PC-9 (cell line): Measurements from ENCODE around the gene MYLK. TPM values are rescaled to one million over a fixed set of nuclear protein-coding genes. Genes with fewer than 3 reads are reported as not detected.

Experiments used
- BruUV-seq: library from RNA; stranded (reverse); fragments of 400-500 nt; replicated peaks from 2 replicates; lab custom pipeline; 2021; lab: Mats Ljungman, UMichigan
- CTCF ChIA-PET: fragments of 300-600 bp; sonication (Branson Sonifier 250); formaldehyde crosslinking; loops from one replicate; lab custom pipeline; 2022; ENCODE audit warnings: antibody characterized with exemption; lab: Charles Lee
- POLR2A ChIA-PET: fragments of 300-600 bp; sonication (Branson Sonifier 250); formaldehyde crosslinking; loops from one replicate; lab custom pipeline; 2022; ENCODE audit warnings: antibody characterized with exemption; ENCODE audit not compliant: unreplicated experiment; lab: Charles Lee
- DNase-seq, 2 experiments: peaks; one replicate each; pipeline versions ENCODE4 v3.0.0 to v3.0.0-alpha.2; 2015 to 2022; ENCODE audit warnings: mixed read lengths in 1 of 2
- H2AFZ ChIP-seq: fragments of 200-600 bp; sonication (generic); 2 replicates; pipeline ENCODE4 v1.8.1; 2017; ENCODE audit warnings: antibody characterized with exemption
- H3F3A ChIP-seq: fragments of 200-600 bp; sonication (generic); 2 replicates; pipeline ENCODE4 v1.8.1; 2017; ENCODE audit warnings: antibody characterized with exemption, mild to moderate bottlenecking, low read depth; ENCODE audit not compliant: insufficient read depth
- H3K27ac ChIP-seq: fragments of 200-600 bp; sonication (generic); 2 replicates; pipeline ENCODE4 v1.6.1; 2016; ENCODE audit warnings: mixed run types
- H3K27me3 ChIP-seq: fragments of 200-600 bp; sonication (generic); 2 replicates; pipeline ENCODE4 v1.6.1; 2016; ENCODE audit warnings: low read depth, mixed run types; ENCODE audit not compliant: insufficient read depth
- H3K36me3 ChIP-seq: fragments of 200-600 bp; sonication (generic); 2 replicates; pipeline ENCODE4 v1.6.1; 2016; ENCODE audit warnings: low read depth, mixed run types
- H3K4me1 ChIP-seq: fragments of 200-600 bp; sonication (generic); replicated peaks from 2 replicates; pipeline ENCODE4 v1.6.1; 2016; ENCODE audit warnings: mixed run types; ENCODE audit not compliant: insufficient read depth
- H3K4me2 ChIP-seq: fragments of 200-600 bp; sonication (generic); 2 replicates; pipeline ENCODE4 v1.6.1; 2017; ENCODE audit warnings: mixed run types
- H3K4me3 ChIP-seq: fragments of 200-600 bp; sonication (generic); 2 replicates; pipeline ENCODE4 v1.6.1; 2016; ENCODE audit warnings: mixed run types
- H3K79me2 ChIP-seq: fragments of 200-600 bp; sonication (generic); 2 replicates; pipeline ENCODE4 v1.6.1; 2017; ENCODE audit warnings: low read depth, mixed run types
- H3K9me2 ChIP-seq: fragments of 200-600 bp; sonication (generic); 2 replicates; pipeline ENCODE4 v1.8.1; 2017; ENCODE audit warnings: mild to moderate bottlenecking; ENCODE audit not compliant: insufficient read depth
- H3K9me3 ChIP-seq: fragments of 200-600 bp; sonication (generic); 2 replicates; pipeline ENCODE4 v1.8.1; 2016; ENCODE audit warnings: low read depth; ENCODE audit not compliant: insufficient read depth
- H4K20me1 ChIP-seq: fragments of 200-600 bp; sonication (generic); 2 replicates; pipeline ENCODE4 v1.8.1; 2017; ENCODE audit not compliant: insufficient read depth
- EZH2 ChIP-seq: fragments of 200-600 bp; sonication (generic); IDR thresholded peaks from 2 replicates; pipeline ENCODE4 v1.8.0; 2017; ENCODE audit warnings: antibody characterized with exemption, low read depth
- intact Hi-C: fragments of 100-400 bp; cut with micrococcal nuclease; formaldehyde crosslinking; loops from one replicate; pipeline ENCODE4 v1.10.0; 2022; ENCODE audit not compliant: unreplicated experiment
- total RNA-seq: library from RNA; stranded (reverse); gene quantifications from 2 replicates; pipeline ENCODE4 v1.2.3, GENCODE V29; 2021
- TF ChIP-seq, protein P1 (sequence below): fragments of 200-600 bp; sonication (generic); conservative IDR thresholded peaks from 2 replicates; pipeline ENCODE4 v1.6.1; 2017; ENCODE audit warnings: mixed run types, antibody characterized with exemption, mild to moderate bottlenecking, moderate library complexity

Gene MYLK
- total RNA-seq, 1 experiment from 2014 or later = 0.72 TPM

DNA sequence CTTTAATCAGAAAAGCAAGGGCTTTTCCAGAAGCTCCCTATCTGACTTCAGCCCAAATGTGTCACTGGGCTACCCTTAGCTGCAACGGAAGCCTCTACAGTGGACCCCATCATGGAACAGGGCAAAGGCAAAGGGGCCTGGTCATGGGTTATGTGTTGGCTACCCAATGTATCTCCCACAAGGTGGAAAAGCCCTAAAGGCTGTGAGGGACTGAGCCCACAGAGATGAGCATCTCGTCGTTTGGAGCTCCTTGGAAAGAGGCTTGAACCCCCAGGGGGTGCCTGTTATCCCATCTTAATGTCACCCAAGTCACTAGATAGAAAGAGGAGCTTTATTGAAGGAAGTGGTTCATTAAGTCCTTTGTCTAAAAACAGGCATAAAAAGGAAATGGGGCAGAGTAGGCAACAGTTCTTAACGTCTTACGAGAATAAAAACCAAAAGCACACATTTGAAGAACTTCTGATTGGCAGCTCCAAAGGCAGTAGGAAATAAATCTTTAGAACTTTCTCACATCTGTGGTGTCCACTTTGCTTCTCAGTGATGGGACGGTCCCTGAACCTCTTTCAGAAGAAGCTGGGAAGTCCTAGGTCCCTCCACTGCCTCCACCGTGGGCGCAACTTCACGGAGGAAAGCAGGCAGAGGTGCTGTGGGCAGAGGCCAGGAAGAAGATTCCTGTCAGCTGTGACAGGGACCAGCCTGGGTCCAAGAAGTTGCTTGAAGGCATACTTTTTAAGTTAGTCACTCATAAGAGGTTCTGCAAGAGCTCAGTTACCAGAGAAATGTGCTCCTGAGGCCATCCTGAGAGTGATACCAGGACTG, 93.7 kb downstream of the MYLK start:
- H3K4me1 ChIP-seq = peaks cover 24% of the 10 kb centered on the region
- CTCF ChIA-PET = no interaction called here
- DNase-seq = no peak
- H3K9me3 ChIP-seq = no peaks in the 10 kb centered on the region
- no peaks in the 10 kb centered on the region for H3K79me2 ChIP-seq
- H3K4me3 ChIP-seq = no peak overlapping the region
- no TSS peak for BruUV-seq
- H3K4me2 ChIP-seq = no peak overlapping the region
- no peaks in the 10 kb centered on the region for H3K36me3 ChIP-seq
- H3K27me3 ChIP-seq = no peaks in the 10 kb centered on the region
- no peaks in the 10 kb centered on the region for H3K9me2 ChIP-seq
- H2AFZ ChIP-seq = no peak overlapping the region
- H4K20me1 ChIP-seq = no peaks in the 10 kb centered on the region
- H3K27ac ChIP-seq = no peak overlapping the region
- no peak for TF ChIP-seq EZH2
- TF ChIP-seq, protein P1, sequence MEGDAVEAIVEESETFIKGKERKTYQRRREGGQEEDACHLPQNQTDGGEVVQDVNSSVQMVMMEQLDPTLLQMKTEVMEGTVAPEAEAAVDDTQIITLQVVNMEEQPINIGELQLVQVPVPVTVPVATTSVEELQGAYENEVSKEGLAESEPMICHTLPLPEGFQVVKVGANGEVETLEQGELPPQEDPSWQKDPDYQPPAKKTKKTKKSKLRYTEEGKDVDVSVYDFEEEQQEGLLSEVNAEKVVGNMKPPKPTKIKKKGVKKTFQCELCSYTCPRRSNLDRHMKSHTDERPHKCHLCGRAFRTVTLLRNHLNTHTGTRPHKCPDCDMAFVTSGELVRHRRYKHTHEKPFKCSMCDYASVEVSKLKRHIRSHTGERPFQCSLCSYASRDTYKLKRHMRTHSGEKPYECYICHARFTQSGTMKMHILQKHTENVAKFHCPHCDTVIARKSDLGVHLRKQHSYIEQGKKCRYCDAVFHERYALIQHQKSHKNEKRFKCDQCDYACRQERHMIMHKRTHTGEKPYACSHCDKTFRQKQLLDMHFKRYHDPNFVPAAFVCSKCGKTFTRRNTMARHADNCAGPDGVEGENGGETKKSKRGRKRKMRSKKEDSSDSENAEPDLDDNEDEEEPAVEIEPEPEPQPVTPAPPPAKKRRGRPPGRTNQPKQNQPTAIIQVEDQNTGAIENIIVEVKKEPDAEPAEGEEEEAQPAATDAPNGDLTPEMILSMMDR = no peak
- peaks cover 22% of the 10 kb centered on the region for H3F3A ChIP-seq
- intact Hi-C loops = loop anchor here (5.0 kb wide), 1 partner anchor 68 kb away; no protein-coding TSS in a partner anchor
- POLR2A ChIA-PET = no interaction called here

- intact Hi-C loops = loop anchor here (5.0 kb wide), 1 partner anchor 67 kb away; no protein-coding TSS in a partner anchor
- H3K79me2 ChIP-seq = no peaks in the 10 kb centered on the region
- no peaks in the 10 kb centered on the region for H4K20me1 ChIP-seq
- no peaks in the 10 kb centered on the region for H3K9me3 ChIP-seq
- no peaks in the 10 kb centered on the region for H3K9me2 ChIP-seq
- no peaks in the 10 kb centered on the region for H3K36me3 ChIP-seq
- H3K4me2 ChIP-seq = no peak overlapping the region
- ChIA-PET CTCF (no interaction called here), POLR2A (interaction anchor here (0.9 kb wide), 1 partner anchor 16 kb away, joined by 4 read pairs; no protein-coding TSS in a partner anchor)
- no peak overlapping the region for H3K27ac ChIP-seq
- H3F3A ChIP-seq = peaks cover 22% of the 10 kb centered on the region
- peaks cover 24% of the 10 kb centered on the region for H3K4me1 ChIP-seq
- H3K27me3 ChIP-seq = no peaks in the 10 kb centered on the region
- BruUV-seq = no TSS peak
- no peak for TF ChIP-seq EZH2
- TF ChIP-seq, protein P1 = no peak
- DNase-seq = peak; percentile 14 to 46
- H2AFZ ChIP-seq = no peak overlapping the region
- no peak overlapping the region for H3K4me3 ChIP-seq
Observed at GRCh38 chr3:123789760-123790159, 94.4 kb downstream of the MYLK start.

DNA sequence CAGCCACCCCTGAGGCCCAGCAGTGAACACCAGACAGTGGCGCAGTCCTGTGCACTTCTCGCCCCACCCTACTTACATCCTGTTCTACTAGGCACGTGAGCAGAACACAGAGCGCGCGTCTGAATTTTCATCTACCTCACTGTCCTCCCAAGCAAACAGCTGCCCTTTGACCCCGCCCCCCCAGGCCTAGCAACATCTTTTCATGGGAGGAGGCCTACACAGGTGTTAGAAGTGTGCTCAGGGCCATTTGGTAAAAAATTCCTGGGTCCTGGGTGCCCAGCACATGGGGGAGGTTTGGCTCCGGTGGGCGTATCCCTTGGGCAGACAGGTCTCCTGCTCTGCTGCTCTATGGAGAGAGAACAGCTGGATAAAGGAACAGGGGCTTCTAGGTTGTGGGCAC, 95.0 kb downstream of the MYLK start:
- POLR2A ChIA-PET = interaction anchor here (0.6 to 0.9 kb wide), 2 partner anchors 15 to 973 kb away, joined by 3 to 4 read pairs; no protein-coding TSS in a partner anchor

More for the DNA sequence above, 95.0 kb downstream of the MYLK start:
- H3K4me3 ChIP-seq = no peak overlapping the region
- H3K79me2 ChIP-seq = no peaks in the 10 kb centered on the region
- CTCF ChIA-PET = interaction anchor here (0.6 to 0.7 kb wide), 2 partner anchors 39 to 133 kb away, joined by 7 to 9 read pairs; no protein-coding TSS in a partner anchor
- H4K20me1 ChIP-seq = no peaks in the 10 kb centered on the region
- TF ChIP-seq, protein P1 = no peak
- no peak for TF ChIP-seq EZH2
- no peak for DNase-seq
- intact Hi-C loops = no loop called here
- peaks cover 22% of the 10 kb centered on the region for H3F3A ChIP-seq
- H3K36me3 ChIP-seq = no peaks in the 10 kb centered on the region
- H3K4me2 ChIP-seq = no peak overlapping the region
- no peaks in the 10 kb centered on the region for H3K9me2 ChIP-seq
- H3K9me3 ChIP-seq = no peaks in the 10 kb centered on the region
- no TSS peak for BruUV-seq
- no peaks in the 10 kb centered on the region for H3K27me3 ChIP-seq
- H3K4me1 ChIP-seq = peaks cover 24% of the 10 kb centered on the region
- no peak overlapping the region for H3K27ac ChIP-seq
- no peak overlapping the region for H2AFZ ChIP-seq
